ENCODE measurements around the gene CHST15. TPM values are rescaled to one million over a fixed set of nuclear protein-coding genes. Genes with fewer than 3 reads are reported as not detected.

Gene CHST15
- total and polyA plus RNA-seq, 2 of the 8 experiments (the other 6 are each of a cell fraction or from before 2014, with no cell fraction given), result 8.8 to 9.1 TPM

DNA sequence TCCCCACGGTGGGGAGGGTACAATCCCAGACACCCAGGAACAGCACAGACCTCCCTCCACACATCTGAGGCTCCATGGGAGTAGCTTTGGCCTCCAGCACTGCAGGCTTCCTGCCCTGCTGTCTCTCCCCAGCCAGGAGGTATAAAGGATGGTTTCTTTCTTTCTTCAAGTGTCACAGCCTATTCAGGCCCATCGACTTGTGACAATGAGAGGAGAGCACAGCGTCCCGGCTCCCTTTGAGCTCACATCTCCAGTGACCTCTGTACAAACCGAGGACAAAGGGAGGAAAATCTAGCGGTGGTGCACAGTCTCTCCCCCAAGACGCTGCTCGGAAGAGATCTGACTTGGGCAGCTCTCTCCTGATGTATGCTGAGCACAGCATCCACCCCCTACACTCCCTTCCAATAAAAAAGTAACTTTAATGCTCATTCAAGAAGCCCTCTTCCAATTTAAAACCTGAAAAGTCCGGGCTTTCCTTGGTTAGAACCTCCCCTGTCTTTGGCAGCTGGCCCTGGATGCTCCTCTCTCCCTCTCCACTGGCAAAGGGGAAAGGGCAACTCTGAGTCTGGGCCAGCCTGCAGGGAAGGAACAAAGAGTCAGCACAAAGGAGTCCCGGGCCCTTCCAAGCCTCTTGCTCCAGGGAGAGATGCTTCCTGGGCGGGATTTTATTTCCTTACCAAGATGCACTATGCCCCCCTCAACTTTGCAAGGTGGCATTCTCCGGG is 18.0 kb downstream of the CHST15 start (continued):
- TF ChIP-seq, protein P1, sequence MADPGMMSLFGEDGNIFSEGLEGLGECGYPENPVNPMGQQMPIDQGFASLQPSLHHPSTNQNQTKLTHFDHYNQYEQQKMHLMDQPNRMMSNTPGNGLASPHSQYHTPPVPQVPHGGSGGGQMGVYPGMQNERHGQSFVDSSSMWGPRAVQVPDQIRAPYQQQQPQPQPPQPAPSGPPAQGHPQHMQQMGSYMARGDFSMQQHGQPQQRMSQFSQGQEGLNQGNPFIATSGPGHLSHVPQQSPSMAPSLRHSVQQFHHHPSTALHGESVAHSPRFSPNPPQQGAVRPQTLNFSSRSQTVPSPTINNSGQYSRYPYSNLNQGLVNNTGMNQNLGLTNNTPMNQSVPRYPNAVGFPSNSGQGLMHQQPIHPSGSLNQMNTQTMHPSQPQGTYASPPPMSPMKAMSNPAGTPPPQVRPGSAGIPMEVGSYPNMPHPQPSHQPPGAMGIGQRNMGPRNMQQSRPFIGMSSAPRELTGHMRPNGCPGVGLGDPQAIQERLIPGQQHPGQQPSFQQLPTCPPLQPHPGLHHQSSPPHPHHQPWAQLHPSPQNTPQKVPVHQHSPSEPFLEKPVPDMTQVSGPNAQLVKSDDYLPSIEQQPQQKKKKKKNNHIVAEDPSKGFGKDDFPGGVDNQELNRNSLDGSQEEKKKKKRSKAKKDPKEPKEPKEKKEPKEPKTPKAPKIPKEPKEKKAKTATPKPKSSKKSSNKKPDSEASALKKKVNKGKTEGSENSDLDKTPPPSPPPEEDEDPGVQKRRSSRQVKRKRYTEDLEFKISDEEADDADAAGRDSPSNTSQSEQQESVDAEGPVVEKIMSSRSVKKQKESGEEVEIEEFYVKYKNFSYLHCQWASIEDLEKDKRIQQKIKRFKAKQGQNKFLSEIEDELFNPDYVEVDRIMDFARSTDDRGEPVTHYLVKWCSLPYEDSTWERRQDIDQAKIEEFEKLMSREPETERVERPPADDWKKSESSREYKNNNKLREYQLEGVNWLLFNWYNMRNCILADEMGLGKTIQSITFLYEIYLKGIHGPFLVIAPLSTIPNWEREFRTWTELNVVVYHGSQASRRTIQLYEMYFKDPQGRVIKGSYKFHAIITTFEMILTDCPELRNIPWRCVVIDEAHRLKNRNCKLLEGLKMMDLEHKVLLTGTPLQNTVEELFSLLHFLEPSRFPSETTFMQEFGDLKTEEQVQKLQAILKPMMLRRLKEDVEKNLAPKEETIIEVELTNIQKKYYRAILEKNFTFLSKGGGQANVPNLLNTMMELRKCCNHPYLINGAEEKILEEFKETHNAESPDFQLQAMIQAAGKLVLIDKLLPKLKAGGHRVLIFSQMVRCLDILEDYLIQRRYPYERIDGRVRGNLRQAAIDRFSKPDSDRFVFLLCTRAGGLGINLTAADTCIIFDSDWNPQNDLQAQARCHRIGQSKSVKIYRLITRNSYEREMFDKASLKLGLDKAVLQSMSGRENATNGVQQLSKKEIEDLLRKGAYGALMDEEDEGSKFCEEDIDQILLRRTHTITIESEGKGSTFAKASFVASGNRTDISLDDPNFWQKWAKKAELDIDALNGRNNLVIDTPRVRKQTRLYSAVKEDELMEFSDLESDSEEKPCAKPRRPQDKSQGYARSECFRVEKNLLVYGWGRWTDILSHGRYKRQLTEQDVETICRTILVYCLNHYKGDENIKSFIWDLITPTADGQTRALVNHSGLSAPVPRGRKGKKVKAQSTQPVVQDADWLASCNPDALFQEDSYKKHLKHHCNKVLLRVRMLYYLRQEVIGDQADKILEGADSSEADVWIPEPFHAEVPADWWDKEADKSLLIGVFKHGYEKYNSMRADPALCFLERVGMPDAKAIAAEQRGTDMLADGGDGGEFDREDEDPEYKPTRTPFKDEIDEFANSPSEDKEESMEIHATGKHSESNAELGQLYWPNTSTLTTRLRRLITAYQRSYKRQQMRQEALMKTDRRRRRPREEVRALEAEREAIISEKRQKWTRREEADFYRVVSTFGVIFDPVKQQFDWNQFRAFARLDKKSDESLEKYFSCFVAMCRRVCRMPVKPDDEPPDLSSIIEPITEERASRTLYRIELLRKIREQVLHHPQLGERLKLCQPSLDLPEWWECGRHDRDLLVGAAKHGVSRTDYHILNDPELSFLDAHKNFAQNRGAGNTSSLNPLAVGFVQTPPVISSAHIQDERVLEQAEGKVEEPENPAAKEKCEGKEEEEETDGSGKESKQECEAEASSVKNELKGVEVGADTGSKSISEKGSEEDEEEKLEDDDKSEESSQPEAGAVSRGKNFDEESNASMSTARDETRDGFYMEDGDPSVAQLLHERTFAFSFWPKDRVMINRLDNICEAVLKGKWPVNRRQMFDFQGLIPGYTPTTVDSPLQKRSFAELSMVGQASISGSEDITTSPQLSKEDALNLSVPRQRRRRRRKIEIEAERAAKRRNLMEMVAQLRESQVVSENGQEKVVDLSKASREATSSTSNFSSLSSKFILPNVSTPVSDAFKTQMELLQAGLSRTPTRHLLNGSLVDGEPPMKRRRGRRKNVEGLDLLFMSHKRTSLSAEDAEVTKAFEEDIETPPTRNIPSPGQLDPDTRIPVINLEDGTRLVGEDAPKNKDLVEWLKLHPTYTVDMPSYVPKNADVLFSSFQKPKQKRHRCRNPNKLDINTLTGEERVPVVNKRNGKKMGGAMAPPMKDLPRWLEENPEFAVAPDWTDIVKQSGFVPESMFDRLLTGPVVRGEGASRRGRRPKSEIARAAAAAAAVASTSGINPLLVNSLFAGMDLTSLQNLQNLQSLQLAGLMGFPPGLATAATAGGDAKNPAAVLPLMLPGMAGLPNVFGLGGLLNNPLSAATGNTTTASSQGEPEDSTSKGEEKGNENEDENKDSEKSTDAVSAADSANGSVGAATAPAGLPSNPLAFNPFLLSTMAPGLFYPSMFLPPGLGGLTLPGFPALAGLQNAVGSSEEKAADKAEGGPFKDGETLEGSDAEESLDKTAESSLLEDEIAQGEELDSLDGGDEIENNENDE (IDR thresholded peaks at IDR 0.05; ENCODE audit: insufficient replicate concordance, low read length), result no peak
- no peak for TF ChIP-seq SIN3A (conservative IDR thresholded peaks at IDR 0.05 in 1 of 2, IDR thresholded peaks at IDR 0.05 in 1 of 2; ENCODE audit: low read depth in 1 of 2, low read length in 2 of 2)
- no peak for TF ChIP-seq GABPA (IDR thresholded peaks at IDR 0.05; ENCODE audit: borderline replicate concordance, insufficient read depth, low read length)
- no peak for TF ChIP-seq GTF2F1 (IDR thresholded peaks at IDR 0.05; ENCODE audit: borderline replicate concordance, low read depth, low read length)
- no peak for TF ChIP-seq MAFK (IDR thresholded peaks at IDR 0.05; ENCODE audit: low read depth, low read length)
- no peak for TF ChIP-seq HDAC6 (IDR thresholded peaks at IDR 0.05; ENCODE audit: low read depth, low read length)
- TF ChIP-seq TCF12 (IDR thresholded peaks at IDR 0.05; ENCODE audit: low read depth, low read length), result no peak
- TF ChIP-seq, protein P2, sequence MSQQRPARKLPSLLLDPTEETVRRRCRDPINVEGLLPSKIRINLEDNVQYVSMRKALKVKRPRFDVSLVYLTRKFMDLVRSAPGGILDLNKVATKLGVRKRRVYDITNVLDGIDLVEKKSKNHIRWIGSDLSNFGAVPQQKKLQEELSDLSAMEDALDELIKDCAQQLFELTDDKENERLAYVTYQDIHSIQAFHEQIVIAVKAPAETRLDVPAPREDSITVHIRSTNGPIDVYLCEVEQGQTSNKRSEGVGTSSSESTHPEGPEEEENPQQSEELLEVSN (IDR thresholded peaks at IDR 0.05), result no peak
